GOT3 (cell line): ENCODE measurements around the gene STMN3.

Experiments
- DNase-seq: peaks from one replicate; lab custom pipeline; 2025; ENCODE audit warnings: mixed read lengths; lab: John Stamatoyannopoulos, UW

Gene STMN3

DNA sequence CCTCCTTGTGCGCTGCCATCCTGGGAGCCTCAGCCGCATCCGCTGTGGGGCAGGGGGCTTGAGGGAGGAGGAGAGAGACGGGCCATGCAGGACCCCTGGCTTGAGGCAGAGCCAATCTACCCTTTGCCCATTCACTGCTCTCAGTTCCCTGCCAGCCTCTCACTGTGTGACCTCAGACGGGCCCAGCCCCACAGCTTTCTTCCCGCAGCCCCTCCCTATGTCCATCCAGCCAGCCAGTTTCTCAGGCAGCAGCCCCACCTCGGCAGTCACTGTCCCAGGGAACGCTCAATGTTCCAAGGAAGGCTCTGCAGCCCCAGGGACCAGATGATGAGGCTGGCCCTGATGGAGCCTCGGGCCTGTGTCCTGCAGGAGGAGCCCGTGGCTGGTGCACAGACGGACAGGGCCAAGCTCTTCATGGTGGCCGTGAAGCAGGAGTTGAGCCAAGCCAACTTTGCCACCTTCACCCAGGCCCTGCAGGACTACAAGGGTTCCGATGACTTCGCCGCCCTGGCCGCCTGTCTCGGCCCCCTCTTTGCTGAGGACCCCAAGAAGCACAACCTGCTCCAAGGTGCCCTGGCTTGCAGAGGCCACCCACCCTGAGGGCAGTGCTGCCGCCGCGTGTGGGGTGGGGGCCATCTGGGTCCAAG is 39.3 kb upstream of the STMN3 start:
- DNase-seq, result no peak

DNA sequence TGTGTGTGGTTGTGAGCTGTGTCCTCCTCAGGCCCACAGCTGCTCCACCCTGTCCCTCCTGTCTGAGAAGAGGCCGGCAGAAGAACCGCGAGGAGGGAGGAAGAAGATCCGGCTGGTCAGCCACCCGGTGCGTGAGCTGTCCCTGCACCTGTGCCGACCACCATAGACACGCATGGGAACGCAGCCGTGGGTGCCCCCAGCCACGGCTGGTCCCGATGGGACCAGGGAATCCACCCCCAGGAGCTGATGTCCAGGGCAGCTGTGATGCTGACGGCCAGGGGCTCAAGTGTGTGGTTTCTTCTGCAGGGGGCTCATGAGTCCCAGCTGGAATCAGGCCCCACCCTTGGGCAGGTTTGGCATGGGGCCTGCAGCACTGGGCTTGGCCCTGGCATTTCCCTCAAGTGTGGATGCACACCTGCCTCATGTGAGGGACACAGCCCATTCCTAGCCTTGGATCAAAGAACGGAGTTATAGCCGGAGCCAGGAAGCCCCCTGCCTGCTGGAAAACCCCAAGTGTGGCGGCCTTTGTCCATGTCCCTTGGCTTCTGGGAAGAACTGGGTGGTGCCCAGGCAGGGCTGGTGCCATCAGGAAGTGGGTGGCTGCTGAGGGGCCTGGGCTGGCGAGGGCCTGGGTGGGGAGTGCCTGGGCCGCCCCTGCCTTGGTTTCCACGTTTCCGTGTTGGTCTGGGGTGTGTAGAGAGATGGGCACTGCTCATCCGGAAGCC is 38.6 kb upstream of the STMN3 start:
- no peak for DNase-seq

GRCh38 chr20:63690898-63691710 is 37.9 kb upstream of the STMN3 start:
- DNase-seq, result no peak

- DNase-seq, result no peak
These were observed 37.0 kb upstream of the STMN3 start for GRCh38 chr20:63690003-63690897.

GRCh38 chr20:63689046-63690002 is 36.1 kb upstream of the STMN3 start:
- no peak for DNase-seq

- DNase-seq, result no peak
These were observed 35.2 kb upstream of the STMN3 start for GRCh38 chr20:63688228-63689045.

GRCh38 chr20:63687419-63688178 is 34.4 kb upstream of the STMN3 start:
- no peak for DNase-seq

DNA sequence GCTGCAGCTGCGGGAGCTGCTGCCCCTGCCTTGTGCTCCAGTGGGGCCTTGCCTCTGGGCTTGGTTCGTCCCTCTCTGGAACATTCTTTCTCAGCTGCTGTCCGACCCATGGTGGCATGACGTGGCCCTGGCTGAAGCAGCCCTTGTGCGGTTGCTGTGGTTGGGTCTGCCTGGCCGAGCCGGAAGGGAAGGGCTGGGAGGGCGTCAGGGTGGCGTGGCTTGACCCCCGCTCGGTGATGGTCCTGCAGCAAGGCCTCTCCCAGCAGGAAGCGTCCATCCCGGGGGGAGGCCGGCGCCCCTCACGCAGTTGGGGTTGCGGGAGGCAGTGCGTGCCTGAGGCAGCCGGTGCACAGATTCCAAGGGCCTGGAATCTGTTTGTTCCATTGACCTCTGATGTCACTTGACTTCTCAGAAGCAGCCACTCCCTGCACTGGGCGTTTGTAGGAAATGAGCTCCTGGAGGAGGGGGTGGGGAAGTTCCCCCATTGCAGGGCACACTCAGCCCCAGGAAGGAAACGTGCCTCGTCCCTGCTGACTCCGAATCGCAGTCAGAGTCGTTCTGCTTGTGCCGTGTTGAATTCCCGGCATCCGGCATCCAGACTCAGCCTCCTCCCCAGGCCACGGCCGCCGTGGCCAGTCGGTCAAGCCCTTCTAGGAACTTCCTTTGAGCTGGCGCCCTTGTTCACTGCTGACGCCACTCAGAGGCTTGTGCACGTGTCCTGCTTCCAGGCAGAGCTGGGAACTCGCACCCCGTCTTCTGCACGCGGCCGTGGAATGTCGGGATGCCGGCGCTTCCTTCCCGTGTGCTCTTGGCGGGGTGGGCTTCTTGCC is 33.5 kb upstream of the STMN3 start:
- no peak for DNase-seq

DNA sequence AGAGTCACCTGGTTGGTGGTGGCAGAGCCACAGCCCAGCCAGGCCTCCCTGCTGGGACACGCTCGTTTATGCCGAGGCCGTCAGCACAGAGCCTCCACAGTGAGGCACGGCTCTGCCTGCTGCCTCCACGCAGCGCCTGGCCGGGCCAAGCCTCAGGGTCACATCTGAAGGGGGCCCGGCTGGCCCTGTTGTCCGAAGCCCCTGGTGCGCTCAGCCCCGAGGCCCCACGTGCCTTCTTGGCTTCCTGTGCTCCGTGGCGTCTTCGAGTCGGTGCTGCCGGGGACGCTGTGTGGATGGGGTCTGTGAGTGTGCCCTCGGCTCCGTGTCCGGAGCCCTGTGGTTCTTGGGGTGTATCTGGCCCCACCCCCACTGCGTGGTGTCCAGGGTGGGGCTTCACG is 32.9 kb upstream of the STMN3 start:
- no peak for DNase-seq

GRCh38 chr20:63685269-63686026 is 32.2 kb upstream of the STMN3 start:
- no peak for DNase-seq

GRCh38 chr20:63682384-63683139 is 29.3 kb upstream of the STMN3 start:
- DNase-seq, result peak; percentile 81

DNA sequence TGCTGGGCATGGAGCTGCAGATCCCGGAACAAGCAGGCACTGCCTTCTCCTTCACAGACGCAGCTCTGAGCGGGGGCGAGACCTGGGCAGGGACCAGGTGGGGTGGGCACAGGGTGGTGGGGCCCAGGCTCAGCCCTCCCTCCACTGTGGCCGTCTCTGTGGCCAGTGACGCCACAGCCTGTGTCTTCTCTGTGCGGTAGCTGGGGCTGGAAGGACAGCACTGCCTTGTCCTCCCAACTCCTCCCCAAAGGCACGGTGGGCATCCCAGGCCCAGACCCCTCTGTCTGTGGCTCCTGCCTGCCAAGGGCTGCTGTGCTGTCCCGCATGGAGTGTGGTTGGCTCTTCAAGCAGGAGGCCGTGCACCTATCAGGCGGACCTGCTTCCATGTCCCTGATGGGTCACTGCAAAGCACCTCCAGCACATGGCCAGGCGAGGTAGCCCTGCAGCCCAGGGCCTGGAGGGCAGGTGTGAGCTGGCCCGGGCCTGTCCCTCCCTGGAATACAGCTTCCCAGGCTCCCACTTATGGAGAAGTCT is 28.5 kb upstream of the STMN3 start:
- no peak for DNase-seq

DNA sequence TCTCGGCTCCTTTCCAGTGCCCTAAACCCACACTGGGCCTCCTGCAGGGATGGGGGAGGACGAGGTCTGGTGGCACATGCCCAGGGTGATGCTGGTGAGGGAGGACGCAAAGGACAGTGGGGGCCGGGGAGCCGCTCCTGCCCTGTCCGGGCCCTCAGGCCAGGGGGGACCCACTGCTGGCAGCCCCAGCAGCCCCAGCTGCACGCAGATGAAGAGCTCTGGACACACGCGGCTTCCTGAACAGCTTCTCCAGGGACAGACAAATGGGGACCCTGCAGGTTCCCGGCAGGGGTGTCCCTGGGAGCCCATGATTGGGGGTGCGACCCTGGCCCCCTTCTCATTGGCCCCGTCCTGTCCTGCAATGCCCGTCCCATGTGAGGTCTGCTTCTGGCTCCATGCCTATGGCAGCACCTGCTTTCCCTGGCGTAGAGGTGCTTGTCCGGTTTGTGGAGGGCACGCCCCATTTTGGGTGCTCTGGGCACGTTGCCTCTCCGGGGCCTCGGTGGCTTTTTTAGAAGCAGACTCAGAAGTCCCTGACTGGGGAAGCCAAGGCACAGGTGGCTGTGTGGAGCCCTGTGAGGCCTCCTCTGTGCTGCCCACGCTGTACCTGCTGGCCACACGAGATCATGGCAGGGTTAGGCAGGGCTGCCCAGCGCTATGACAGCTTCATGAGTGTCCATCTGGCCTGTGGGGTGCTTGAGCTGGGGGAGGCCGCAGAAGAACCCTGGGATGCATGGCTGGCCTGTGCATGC is 27.8 kb upstream of the STMN3 start:
- DNase-seq, result no peak

DNA sequence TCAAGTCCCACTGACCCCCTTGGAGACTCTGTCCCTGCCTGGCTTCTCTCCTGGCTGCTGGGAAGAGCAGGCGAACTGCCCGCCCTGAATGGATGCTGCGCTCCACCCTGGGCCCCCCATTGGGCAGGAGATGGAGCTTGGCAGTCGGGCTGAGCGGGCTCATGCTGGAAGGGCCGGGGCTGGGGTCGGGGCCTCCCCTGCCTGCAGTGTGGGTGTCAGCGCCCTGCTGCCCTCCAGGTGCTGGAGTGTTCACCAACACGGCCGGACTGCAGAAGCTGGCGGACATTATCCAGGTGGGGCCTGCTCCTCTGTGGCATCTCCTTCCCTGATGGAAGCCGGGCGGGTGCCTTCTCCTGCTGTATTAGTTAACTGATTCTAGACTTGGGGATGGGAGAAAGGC is 27.2 kb upstream of the STMN3 start:
- no peak for DNase-seq

- no peak for DNase-seq
These were observed 26.6 kb upstream of the STMN3 start for GRCh38 chr20:63679799-63680305.
